GM21423 (cell line): ENCODE data around the gene PGM2.
A peak's percentile ranks its signal among the peaks of the same experiment; 100 is the strongest.
"Not testable (repeated sequence)": the region's sequence is repeated elsewhere in the genome, so short reads cannot be mapped to it uniquely, and the experiment has no call there.

Source experiments
- ATAC-seq: cut with Tn5 transposase; IDR thresholded peaks from one replicate; pipeline ENCODE4 v1.9.1; 2021; ENCODE audit warnings: mild to moderate bottlenecking, moderate library complexity; ENCODE audit not compliant: unreplicated experiment

The PGM2 gene

DNA sequence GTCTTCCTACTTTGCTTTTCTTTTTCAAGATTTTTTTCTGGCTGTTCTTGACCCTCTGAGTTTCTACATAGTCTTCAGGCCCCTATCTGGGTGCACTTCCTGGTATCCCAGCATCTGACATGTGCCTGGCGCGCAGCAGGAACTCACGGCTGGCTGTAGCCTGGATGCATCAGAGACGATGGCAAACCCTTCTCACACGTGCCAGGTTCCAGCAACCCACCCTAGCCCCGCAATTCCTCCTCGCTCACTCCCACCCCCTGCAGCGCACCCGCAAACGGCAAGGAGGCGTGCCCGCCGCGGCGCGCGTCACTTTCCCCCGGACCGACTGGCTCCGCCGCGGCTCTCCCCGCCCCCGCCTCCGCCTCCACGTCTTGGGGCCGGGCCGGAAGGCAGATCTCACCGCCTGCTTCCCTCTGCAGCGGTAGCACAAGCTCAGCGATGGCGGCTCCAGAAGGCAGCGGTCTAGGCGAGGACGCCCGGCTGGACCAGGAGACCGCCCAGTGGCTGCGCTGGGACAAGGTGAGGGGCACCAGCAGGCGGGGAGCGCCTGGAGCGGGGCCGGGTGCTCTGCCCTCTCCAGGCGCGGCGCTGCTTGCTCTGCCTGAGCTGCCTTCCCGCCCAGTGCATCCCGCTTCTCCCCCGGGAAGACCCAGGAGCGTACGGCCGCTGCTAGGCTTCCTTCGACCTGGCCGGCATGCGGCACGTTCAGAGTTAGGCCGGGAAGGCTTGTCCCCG lies at the start of gene PGM2:
TSS of gene PGM2 (plus strand) at position 392 of the 735 bp plus-strand sequence. CDS start at position 439, 47 bp downstream.
- peak; percentile 95 for ATAC-seq

- ATAC-seq = no peak
These were observed 46.6 kb upstream of the PGM2 start for GRCh38 chr4:37779896-37780295.

GRCh38 chr4:37780444-37781130 lies 45.9 kb upstream of the PGM2 start:
- no peak for ATAC-seq

GRCh38 chr4:37781131-37781455 lies 45.4 kb upstream of the PGM2 start:
- no peak for ATAC-seq

DNA sequence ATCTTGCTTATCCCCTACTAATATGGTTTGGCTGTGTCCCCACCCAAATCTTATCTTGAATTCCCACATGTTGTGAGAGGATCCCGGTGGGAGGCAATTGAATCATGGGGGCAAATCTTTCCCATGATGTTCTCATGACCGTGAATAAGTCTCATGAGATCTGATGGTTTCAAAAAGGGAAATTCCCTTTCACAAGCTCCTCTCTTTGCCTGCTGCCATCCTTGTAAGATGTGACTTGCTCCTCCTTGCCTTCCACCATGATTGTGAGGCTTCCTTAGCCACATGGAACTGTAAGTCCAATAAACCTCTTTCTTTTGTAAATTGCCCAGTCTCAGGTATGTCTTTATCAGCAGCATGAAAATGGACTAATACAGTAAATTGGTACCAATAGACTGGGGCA lies 40.2 kb upstream of the PGM2 start:
- ATAC-seq = not testable (repeated sequence)

GRCh38 chr4:37787883-37788460 lies 38.5 kb upstream of the PGM2 start:
- ATAC-seq = not testable (repeated sequence)

GRCh38 chr4:37788819-37789218 lies 37.7 kb upstream of the PGM2 start:
- ATAC-seq = no peak

- ATAC-seq = no peak
These were observed 34.2 kb upstream of the PGM2 start for GRCh38 chr4:37792241-37792640.

- no peak for ATAC-seq
These were observed 32.9 kb upstream of the PGM2 start for GRCh38 chr4:37793562-37793961.

DNA sequence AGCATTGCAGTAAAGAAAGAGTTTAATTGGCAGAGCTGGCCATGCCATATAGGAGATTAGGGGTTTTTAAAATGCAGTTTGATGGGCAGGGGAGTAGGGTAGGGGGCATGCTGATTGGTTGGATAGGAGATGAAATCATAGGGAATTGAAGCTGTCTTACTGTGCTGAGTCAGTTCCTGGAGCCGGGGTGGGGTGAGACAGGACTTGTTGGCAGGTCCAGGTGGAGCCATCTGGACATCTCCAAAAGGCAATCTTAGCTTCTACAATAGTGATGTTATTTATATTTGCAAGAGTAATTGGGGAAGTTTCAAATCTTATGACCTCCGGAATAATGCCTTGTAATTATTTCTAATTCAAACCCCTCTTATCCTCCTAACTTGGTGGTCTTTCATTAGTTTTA lies 32.4 kb upstream of the PGM2 start:
- no peak for ATAC-seq

DNA sequence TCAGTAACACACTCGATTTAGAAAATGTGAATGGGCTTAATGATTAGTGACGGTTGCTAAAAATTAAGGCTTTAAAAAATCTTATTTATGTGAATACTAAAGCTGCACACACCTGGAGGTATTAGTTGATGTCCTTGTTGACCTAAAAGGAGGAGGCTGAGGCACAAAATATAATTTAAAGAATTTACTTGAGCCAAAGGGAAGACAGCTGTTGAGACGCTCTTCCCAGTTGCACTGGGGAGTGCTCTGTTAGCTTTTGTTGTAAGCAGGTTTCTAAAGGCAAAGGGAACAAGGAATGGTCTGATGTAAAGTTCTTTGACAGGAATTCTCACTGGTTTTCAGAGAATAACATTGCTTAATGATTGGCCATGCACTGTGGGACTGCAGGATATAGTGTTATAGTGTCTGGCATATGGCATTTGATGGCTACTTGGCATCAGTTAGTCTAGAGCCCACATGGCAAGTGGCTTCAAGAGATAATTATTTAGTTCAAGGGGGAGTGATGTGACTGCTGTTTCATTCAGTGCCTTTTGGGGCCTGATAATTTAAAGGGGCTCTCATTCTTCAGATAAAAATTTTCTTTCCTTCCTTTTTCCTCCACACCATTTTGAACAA lies 30.8 kb upstream of the PGM2 start:
- no peak for ATAC-seq

DNA sequence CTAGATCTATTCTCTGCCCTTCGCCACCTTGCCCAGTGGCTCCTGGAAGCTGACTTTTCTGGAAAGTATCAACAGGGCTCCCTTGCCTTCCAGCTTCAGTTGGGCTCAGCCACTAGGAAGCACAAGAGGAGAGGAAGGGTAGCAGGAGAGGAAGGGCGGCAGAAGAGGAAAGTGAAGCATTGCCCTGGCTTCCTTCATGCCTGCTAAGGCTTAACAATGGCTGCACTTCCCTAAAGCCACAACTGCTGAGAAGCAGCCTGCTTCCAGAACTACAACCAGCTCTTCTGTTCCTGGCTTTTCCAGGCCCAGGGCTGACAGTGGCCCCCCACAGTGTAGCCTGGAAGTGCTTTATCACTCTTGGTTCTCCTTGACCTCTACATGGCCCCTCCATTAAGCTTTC lies 29.1 kb upstream of the PGM2 start:
- no peak for ATAC-seq

DNA sequence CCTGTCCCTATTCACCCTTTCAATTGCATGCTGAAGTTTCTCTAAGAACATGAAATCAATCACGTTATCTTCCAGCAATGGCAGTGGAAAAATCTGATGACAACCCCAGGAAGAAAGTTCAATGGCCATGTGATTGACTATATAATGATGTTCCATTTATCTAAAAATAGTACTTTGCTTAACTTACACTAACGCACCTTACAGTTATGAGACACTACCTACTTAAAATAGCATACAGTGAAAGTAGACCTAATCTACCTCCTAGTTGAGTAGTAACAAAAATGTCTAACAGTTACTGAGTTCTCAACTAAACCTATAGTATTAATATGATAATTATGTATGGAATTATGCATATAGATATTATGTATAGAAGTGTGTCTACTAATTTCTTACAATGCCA lies 28.6 kb upstream of the PGM2 start:
- ATAC-seq = no peak

- no peak for ATAC-seq
These were observed 27.9 kb upstream of the PGM2 start for GRCh38 chr4:37798616-37799015.

- no peak for ATAC-seq
These were observed 26.4 kb upstream of the PGM2 start for GRCh38 chr4:37799941-37800554.

DNA sequence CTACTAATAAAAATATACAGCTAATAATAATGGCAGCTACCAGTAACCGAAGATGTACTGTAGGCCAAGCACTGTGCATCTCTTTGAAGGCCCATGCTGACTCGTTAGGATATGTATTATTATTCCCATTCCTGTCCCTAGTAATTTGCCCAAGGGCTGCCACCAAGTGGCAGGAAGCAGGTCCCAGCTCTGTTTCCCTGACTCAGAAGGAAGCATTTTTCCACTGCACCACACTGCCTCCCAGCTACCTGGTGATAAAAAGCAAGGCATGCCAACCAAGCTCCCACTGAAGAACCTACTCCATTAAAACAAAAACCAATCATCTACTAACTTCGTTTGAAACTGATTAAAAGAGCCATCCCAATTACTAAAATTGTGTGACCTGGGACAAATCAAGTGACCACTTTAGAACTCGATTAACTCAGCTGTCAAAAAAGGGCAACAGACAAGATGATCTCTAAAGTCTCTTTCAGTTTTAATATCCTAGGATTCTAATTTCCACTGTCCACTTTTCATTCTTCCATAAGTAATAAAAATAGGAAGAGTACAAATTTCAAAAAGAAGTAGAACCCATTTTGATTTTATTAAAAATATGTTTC lies 24.3 kb upstream of the PGM2 start:
- no peak for ATAC-seq

DNA sequence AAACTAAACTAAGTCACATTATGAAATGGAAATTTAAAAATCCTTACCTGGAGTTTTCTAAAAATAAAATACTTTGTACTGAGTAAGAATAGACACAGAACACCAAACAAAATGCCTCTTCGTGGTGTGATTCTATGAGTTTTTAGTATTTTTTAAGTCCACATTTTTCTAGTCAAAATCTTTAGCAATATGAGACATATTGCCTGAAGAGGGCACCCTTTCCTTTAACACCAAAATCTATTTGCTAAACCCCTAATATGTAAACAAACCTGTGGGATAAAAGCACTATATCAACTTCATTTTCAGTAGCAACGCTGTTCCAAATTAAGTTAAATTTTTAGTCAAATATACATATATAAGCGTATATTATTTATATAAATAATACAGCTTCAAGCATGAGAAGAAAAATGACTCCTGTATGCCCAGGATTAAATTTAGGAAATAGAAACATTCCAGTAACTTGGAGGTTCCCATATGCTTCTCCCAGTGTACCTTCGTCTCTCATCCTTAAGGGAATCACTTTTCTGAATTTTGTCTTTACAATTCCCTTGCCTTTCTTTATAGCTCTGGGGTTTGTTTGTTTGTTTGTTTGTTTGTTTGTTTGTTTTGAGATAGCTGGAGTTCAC lies 23.0 kb upstream of the PGM2 start:
- no peak for ATAC-seq

DNA sequence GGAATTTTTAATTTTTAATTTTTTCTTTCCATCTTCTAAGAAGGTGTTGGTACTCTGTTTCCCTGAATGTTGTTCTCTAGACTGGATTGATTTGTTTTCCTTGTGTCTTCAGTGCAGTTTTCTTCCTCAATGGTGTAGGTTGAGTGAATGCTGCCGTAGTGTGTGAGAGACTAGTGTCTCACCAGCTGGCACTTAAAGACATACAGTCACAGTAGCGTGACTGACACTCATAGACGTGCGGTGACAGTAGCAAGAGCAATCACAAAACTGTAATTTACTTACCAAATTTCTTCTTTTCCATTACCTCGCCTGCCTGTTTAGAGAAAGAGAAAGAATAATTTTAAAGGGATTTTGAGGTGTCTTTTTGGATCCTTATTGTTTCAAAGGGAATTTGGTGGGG lies 21.4 kb upstream of the PGM2 start:
- no peak for ATAC-seq

DNA sequence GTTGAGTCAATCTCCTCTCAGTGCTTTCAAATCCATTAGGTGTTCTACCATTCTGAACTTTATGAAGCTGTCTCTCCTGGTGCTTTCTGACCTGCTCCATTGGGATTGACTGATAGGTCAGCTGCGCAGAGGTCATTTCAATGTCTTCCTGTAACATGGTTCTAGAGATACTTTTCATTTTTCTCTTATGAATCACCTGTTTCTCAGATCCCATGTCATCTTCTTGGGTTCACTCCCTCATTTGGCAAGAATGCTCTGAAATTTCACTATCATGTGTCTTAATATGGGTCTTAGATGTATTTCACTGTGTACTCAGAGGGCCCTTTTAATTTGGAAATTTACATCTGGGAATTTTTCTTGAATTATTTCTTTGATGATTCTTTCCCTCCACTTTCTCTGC lies 13.8 kb upstream of the PGM2 start:
- ATAC-seq = no peak

GRCh38 chr4:37815591-37815990 lies 10.9 kb upstream of the PGM2 start:
- ATAC-seq = no peak

DNA sequence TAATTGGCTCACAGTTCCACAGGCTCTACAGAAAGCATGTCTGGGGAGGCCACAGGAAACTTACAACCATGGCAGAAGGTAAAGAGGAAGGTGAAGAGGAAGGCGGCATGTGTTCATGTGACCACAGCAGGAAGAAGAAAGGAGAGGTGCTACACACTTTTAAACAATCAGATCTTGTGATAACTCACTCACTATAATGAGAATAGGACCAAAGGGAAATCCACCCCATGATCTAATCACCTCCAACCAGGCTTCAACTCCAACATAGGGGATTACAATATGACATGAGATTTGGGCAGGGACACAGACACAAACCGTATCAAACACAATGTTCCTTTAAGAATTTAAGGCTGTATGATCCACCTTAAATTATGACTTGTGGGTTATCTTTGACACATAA lies 10.5 kb upstream of the PGM2 start:
- no peak for ATAC-seq
